A549 (cell line): ENCODE results near the gene ZRANB3.

Experiments
- POLR2A ChIP-seq: IDR thresholded peaks from 2 replicates; pipeline ENCODE4 v1.6.1; 2012; ENCODE audit warnings: mild to moderate bottlenecking, low read length
- RCOR1 ChIP-seq: fragments of 150-350 bp; IDR thresholded peaks from 2 replicates; pipeline ENCODE4 v1.6.1; 2014; ENCODE audit warnings: antibody characterized with exemption, low read length, low read depth

GRCh38 chr2:135551356-135551755, 20.3 kb upstream of the ZRANB3 start:
- TF ChIP-seq RCOR1 (no peak), POLR2A (no peak)
